Metanephros (tissue), 1 donor: ENCODE measurements around the gene HEPN1. TPM values are rescaled to one million over a fixed set of nuclear protein-coding genes. Genes with fewer than 3 reads are reported as not detected.

Experiments used
- total RNA-seq: library from RNA; depleted of rRNA; stranded (reverse); fragments of >200 nt; gene quantifications from one replicate; pipeline ENCODE4 v1.2.3, GENCODE V29; 2014

HEPN1 gene
- total RNA-seq: not detected

DNA sequence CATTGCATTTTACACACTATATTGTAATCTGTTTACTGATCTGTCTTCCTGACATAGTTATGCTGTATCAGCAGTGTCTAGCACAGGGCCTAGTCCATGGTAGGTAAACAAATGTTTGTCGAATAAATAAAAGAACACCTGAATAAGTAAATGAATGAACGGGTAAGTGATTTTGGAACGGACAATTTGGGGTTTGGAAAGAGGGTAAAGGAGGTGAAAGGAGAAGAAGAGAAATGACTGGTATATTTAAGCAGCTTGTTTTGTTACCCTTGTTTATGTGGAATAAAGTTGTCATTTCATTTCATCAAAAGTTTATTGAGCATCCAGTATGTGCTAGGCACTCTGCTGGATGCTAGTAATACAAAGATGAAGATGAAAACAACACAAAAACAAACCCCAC is at the start of gene HEPN1:
Gene HEPN1 (plus strand): TSS at position 301 of the 400 bp plus-strand sequence.

GRCh38 chr11:124897674-124898262 is 21.3 kb upstream of the HEPN1 start, which contains the start of gene ROBO4:
TSS of gene ROBO4 (minus strand) at chr11:124897865. CDS start at chr11:124897795, 70 bp downstream.

DNA sequence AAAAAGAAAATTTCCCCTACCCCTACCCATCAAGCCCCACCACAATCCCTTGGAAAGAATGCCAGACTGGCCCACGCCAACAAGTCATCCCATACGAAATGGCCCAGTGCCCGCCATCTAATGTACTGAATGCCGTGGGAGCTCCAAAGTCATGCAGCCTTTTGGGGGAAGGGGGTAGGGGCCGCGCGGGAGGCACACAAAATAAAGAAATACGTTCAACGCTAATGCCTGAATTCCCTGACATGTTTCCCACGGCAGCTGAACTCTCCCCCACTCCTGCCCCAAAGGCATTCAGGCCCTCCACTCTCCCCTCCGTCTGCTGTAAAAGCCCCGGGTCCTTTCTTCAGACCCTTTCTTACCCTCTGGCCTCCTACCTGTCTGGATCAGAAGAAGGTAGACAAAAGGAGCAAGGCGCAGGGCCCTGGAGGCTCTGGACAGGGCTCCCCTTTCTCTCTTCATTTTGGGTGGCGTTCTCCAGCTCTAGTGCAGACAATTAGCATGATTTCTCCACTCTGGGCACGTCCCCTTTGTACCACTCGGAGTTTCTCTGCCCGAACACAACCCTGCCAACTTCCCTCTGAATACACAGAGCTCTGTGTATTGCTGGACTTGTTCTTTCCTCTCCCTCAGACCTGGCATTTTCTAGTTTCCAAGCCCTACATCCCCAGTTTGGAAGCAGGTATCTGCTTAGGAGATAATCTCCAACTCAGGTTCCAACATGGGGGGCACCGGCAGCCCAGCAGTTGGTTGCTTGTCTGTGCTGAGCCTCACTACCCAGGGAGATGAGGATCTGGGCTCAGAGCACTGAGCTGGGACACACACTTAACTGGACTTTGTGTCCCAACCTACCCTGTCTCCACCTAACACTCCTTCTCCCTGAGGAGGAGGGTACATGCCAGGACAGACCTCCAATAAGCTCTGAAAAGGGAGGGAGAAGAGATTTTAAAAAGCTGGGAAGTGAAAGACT is 16.8 kb downstream of the HEPN1 start, which contains the start of gene HEPACAM:
Gene HEPACAM (minus strand): TSS at position 500 of the 967 bp plus-strand sequence. CDS start 41 bp downstream, at position 459.

GRCh38 chr11:124953753-124954589 is 34.9 kb downstream of the HEPN1 start, which contains the start of gene CCDC15:
TSS of gene CCDC15 (plus strand) at chr11:124954202. CDS start at chr11:124954733, 531 bp downstream.

Other genes starting within 250 kb of the HEPN1 start
- 12.0 TPM for gene SIAE, start 245.5 kb upstream of the HEPN1 start, total RNA-seq
- gene SPA17, start 245.3 kb upstream of the HEPN1 start, total RNA-seq: 5.5 TPM
- 4.1 TPM for gene NRGN, start 179.3 kb upstream of the HEPN1 start, total RNA-seq
- gene VSIG2, start 167.0 kb upstream of the HEPN1 start, total RNA-seq: 4.1 TPM
- gene ESAM, start 157.0 kb upstream of the HEPN1 start, total RNA-seq: 50.8 TPM
- 23.7 TPM for gene MSANTD2, start 118.8 kb upstream of the HEPN1 start, total RNA-seq
- 21.5 TPM for gene ROBO3, start 53.8 kb upstream of the HEPN1 start, total RNA-seq
- 25.2 TPM for gene ROBO4, start 21.4 kb upstream of the HEPN1 start, total RNA-seq
- 0.70 TPM for gene HEPACAM, start 16.8 kb downstream of the HEPN1 start, total RNA-seq
- gene CCDC15, start 35.0 kb downstream of the HEPN1 start, total RNA-seq: 3.5 TPM
- 5.3 TPM for gene SLC37A2, start 144.1 kb downstream of the HEPN1 start, total RNA-seq
- gene TMEM218, start 192.4 kb downstream of the HEPN1 start, total RNA-seq: 33.0 TPM
- 9.3 TPM for gene PKNOX2, start 245.5 kb downstream of the HEPN1 start, total RNA-seq